HepG2 (cell line): ENCODE results near the gene AGFG1. TPM values are rescaled to one million over a fixed set of nuclear protein-coding genes. Genes with fewer than 3 reads are reported as not detected.

Experiments
- ATAC-seq: fragments of 200-7000 bp; cut with Tn5 transposase; 3 replicates; pipeline ENCODE4 v1.9.1; 2020; ENCODE audit warnings: mild to moderate bottlenecking, moderate library complexity
- BruUV-seq: library from RNA; stranded (reverse); fragments of 400-500 nt; replicated peaks from 2 replicates; lab custom pipeline; 2021; lab: Mats Ljungman, UMichigan
- CTCF ChIA-PET: fragments of 300-600 bp; formaldehyde crosslinking; extraction: SDS; loops from one replicate; lab custom pipeline; 2021; ENCODE audit warnings: low total read pairs, inconsistent platforms, low intra/inter-chr PET ratio; lab: Yijun Ruan, JAX
- POLR2A ChIA-PET: fragments of 350-600 bp; sonication (Branson Sonifier 250); formaldehyde crosslinking; loops from one replicate; lab custom pipeline; 2020; ENCODE audit warnings: antibody characterized with exemption, inconsistent platforms; lab: Yijun Ruan, JAX
- DNase-seq: peaks from one replicate; pipeline ENCODE4 v3.0.0-alpha.2; 2015; ENCODE audit warnings: low spot score
- FAIRE-seq: peaks from 3 replicates; lab custom pipeline; 2011; peaks lifted over from hg19 to GRCh38; lab: Jason Lieb, UNC
- H2AFZ ChIP-seq: one replicate; pipeline ENCODE4 v1.6.1; 2011; ENCODE audit warnings: low read length, inconsistent platforms
- H3K27ac ChIP-seq: fragments of 300-600 bp; 3 replicates; pipeline ENCODE4 v1.8.0; 2011; ENCODE audit warnings: mixed run types, mild to moderate bottlenecking, mixed read lengths, low read length, inconsistent platforms; ENCODE audit not compliant: insufficient read depth; ENCODE audit errors: extremely low read length
- H3K27me3 ChIP-seq, 2 experiments: fragments of 200-600 bp in 1 of 2; 2 replicates in 1 of 2; 3 replicates in 1 of 2; pipeline versions ENCODE4 v1.6.0 to v1.8.0; 2011; ENCODE audit warnings: low read length in 2 of 2, mild to moderate bottlenecking in 2 of 2, moderate library complexity in 2 of 2, inconsistent platforms in 1 of 2; ENCODE audit not compliant: insufficient read depth in 2 of 2, control insufficient read depth in 1 of 2
- H3K36me3 ChIP-seq, 2 experiments: fragments of 200-600 bp in 1 of 2; replicated peaks in 1 of 2; 2 replicates in 1 of 2; 3 replicates in 1 of 2; pipeline versions ENCODE4 v1.5.1 to v1.8.0; 2011; ENCODE audit warnings: low read length in 2 of 2, inconsistent platforms in 1 of 2; ENCODE audit not compliant: insufficient read depth in 2 of 2, control insufficient read depth in 1 of 2
- H3K4me1 ChIP-seq: 2 replicates; pipeline ENCODE4 v1.5.1; 2012; ENCODE audit warnings: low read length, inconsistent platforms; ENCODE audit not compliant: insufficient read depth
- H3K4me2 ChIP-seq: 2 replicates; pipeline ENCODE4 v1.6.0; 2011; ENCODE audit warnings: low read depth, low read length, inconsistent platforms
- H3K4me3 ChIP-seq, 3 experiments: fragments of 200-600 bp in 1 of 3; sonication (generic), shearing (Covaris generic) in 1 of 3; replicated peaks in 1 of 3; 2 replicates each; pipeline ENCODE4 v1.5.1; 2011 to 2016; ENCODE audit warnings: low read length in 3 of 3, inconsistent platforms in 2 of 3, low read depth in 2 of 3, mild to moderate bottlenecking in 2 of 3, control low read depth in 1 of 3, mixed read lengths in 1 of 3; ENCODE audit not compliant: insufficient read depth in 1 of 3
- H3K79me2 ChIP-seq: one replicate; pipeline ENCODE4 v1.6.1; 2011; ENCODE audit warnings: low read length, inconsistent platforms; ENCODE audit not compliant: insufficient read depth
- H3K9ac ChIP-seq: 2 replicates; pipeline ENCODE4 v1.6.0; 2011; ENCODE audit warnings: mild to moderate bottlenecking, low read depth, low read length, inconsistent platforms; ENCODE audit not compliant: insufficient read depth
- H3K9me3 ChIP-seq: 2 replicates; pipeline ENCODE4 v1.5.1; 2012; ENCODE audit warnings: mild to moderate bottlenecking, low read length
- H4K20me1 ChIP-seq: 2 replicates; pipeline ENCODE4 v1.6.0; 2011; ENCODE audit warnings: inconsistent platforms, mild to moderate bottlenecking, low read length, moderate library complexity; ENCODE audit not compliant: insufficient read depth
- FOSL2 ChIP-seq: sonication (generic); formaldehyde crosslinking; IDR thresholded peaks from 2 replicates; pipeline ENCODE4 v1.4.0; 2020; ENCODE audit warnings: missing genetic modification reagents
- GZF1 ChIP-seq: sonication (generic); formaldehyde crosslinking; IDR thresholded peaks from 2 replicates; pipeline ENCODE4 v1.5.1; 2020; ENCODE audit warnings: mild to moderate bottlenecking, missing genetic modification reagents
- KLF13 ChIP-seq: sonication (generic); formaldehyde crosslinking; IDR thresholded peaks from 2 replicates; pipeline ENCODE4 v1.4.0; 2020; ENCODE audit warnings: mild to moderate bottlenecking, missing genetic modification reagents
- NPAS2 ChIP-seq: sonication (generic); formaldehyde crosslinking; IDR thresholded peaks from 2 replicates; pipeline ENCODE4 v1.8.0; 2022; ENCODE audit warnings: mild to moderate bottlenecking, missing genetic modification reagents, borderline replicate concordance
- SKI ChIP-seq: fragments of 450-650 bp; IDR thresholded peaks from one replicate; pipeline ENCODE4 v1.6.1; 2018; ENCODE audit warnings: mild to moderate bottlenecking; ENCODE audit not compliant: partially characterized antibody
- ZBTB4 ChIP-seq: sonication (generic); formaldehyde crosslinking; IDR thresholded peaks from 2 replicates; pipeline ENCODE4 v1.4.0; 2020; ENCODE audit warnings: missing genetic modification reagents, mild to moderate bottlenecking, borderline replicate concordance
- ZNF292 ChIP-seq: sonication (generic); formaldehyde crosslinking; IDR thresholded peaks from 2 replicates; pipeline ENCODE4 v1.8.1; 2022; ENCODE audit warnings: mild to moderate bottlenecking, low read depth, missing genetic modification reagents, borderline replicate concordance
- ZNF414 ChIP-seq: sonication (generic); formaldehyde crosslinking; IDR thresholded peaks from 2 replicates; pipeline ENCODE4 v1.5.0; 2020; ENCODE audit warnings: missing genetic modification reagents
- ZNF546 ChIP-seq: sonication (generic); formaldehyde crosslinking; conservative IDR thresholded peaks from 2 replicates; pipeline ENCODE4 v1.8.1; 2023; ENCODE audit warnings: mild to moderate bottlenecking, missing genetic modification reagents
- ZNF616 ChIP-seq: sonication (generic); formaldehyde crosslinking; IDR thresholded peaks from 2 replicates; pipeline ENCODE4 v1.5.0; 2020; ENCODE audit warnings: low read depth, mild to moderate bottlenecking, missing genetic modification reagents
- ZNF709 ChIP-seq: sonication (generic); formaldehyde crosslinking; IDR thresholded peaks from 2 replicates; pipeline ENCODE4 v1.5.0; 2020; ENCODE audit warnings: mild to moderate bottlenecking, missing genetic modification reagents
- ZNF75D ChIP-seq: sonication (generic); formaldehyde crosslinking; IDR thresholded peaks from 2 replicates; pipeline ENCODE4 v1.8.1; 2023; ENCODE audit warnings: missing genetic modification reagents, mild to moderate bottlenecking, borderline replicate concordance
- ZNF841 ChIP-seq: sonication (generic); formaldehyde crosslinking; IDR thresholded peaks from 2 replicates; pipeline ENCODE4 v1.8.1; 2023; ENCODE audit warnings: missing genetic modification reagents, borderline replicate concordance
- WGBS: methylation state at CpG from one replicate; pipeline ENCODE4 v1.1.6; 2017; ENCODE audit warnings: low lambda C conversion rate; 5-methylcytosine and 5-hydroxymethylcytosine counted together
- in situ Hi-C: cut with HindIII; loops from 2 replicates; pipeline ENCODE4 v1.10.0; 2017; ENCODE audit warnings: low pct_unique_long_range_greater_than_20kb; ENCODE audit not compliant: extremely low pct_ligation_motif_present
- intact Hi-C: fragments of 100-400 bp; cut with micrococcal nuclease; formaldehyde crosslinking; loops from one replicate; pipeline ENCODE4 v1.10.0; 2022; ENCODE audit not compliant: unreplicated experiment
- polyA plus RNA-seq, 8 experiments: library from polyadenylated mRNA; depleted of rRNA in 3 of 8; stranded (reverse) in 7 of 8; unstranded in 1 of 8; fragments of >200 nt; fragmentation: Illumina TruSeq in 4 of 8; extraction: Trizol in 4 of 8; gene quantifications; 2 replicates each; pipeline versions ENCODE4 v1.2.1 to v1.2.3, GENCODE V29; 2011 to 2016; ENCODE audit warnings: low read depth in 4 of 8, missing spikeins in 1 of 8, mixed read lengths in 1 of 8; ENCODE audit not compliant: insufficient read depth in 1 of 8
- total RNA-seq, 5 experiments: library from RNA; depleted of rRNA; stranded (reverse); fragments of >200 nt; fragmentation: Illumina TruSeq; extraction: Trizol; gene quantifications; 2 replicates each; pipeline ENCODE4 v1.2.3, GENCODE V29; 2016; ENCODE audit warnings: low read depth in 1 of 5
- TF ChIP-seq, protein P1 (sequence below): sonication (generic); formaldehyde crosslinking; IDR thresholded peaks from 2 replicates; pipeline ENCODE4 v1.4.0; 2020; ENCODE audit warnings: mild to moderate bottlenecking, missing genetic modification reagents

AGFG1 gene
- total and polyA plus RNA-seq, 2 of the 13 experiments (the other 11 are each of a cell fraction or from before 2014, with no cell fraction given): 145 to 168 TPM

DNA sequence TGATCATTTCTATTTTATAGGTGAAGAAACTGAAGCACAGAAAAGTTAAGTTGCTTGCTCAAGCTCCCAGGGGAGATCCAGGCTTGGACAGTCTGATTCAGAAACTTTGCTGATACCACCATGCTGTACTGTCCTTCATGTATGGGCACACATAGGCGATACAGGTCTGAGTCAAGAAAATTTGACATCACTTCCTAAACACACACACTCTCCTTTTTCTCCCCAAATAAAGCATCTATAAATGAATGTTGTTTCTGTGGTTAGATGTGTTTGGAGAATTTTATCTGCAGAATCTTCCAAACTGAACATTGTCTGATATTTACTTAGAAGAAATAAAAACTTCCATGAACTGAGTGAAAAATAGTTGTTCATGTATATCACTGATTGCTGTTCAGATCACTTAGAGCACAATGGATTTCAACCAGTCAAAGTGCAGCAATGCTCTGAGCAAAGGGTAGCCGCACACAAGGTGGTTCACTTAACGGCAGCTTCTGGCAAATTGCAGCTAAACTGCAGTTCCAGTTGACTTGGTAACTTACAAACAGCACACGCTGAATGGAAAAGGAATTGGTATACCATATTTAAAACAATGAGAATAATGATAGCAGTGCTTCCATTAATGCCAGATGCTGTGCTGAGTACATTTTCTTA, 10.0 kb upstream of the AGFG1 start:
- Histone ChIP-seq H3K9ac (no peak overlapping the region), H3K36me3 (no peaks in the 10 kb centered on the region), H4K20me1 (no peaks in the 10 kb centered on the region), H3K27me3 (no peaks in the 10 kb centered on the region), H2AFZ (no peak overlapping the region), H3K27ac (no peak overlapping the region), H3K79me2 (no peaks in the 10 kb centered on the region), H3K9me3 (no peaks in the 10 kb centered on the region)
- intact Hi-C loops: no loop called here
- FAIRE-seq: no peak
- CTCF ChIA-PET: no interaction called here
- TF ChIP-seq ZNF414 (CRISPR knock-in tag): no peak
- no peak for TF ChIP-seq ZNF709
- TF ChIP-seq ZNF292 (CRISPR knock-in tag): no peak
- no peak for TF ChIP-seq ZNF841 (CRISPR knock-in tag)
- no peak for TF ChIP-seq FOSL2
- no peak for TF ChIP-seq ZNF616 (CRISPR knock-in tag)
- TF ChIP-seq ZNF546 (CRISPR knock-in tag): no peak
- no peak for TF ChIP-seq ZNF75D (CRISPR knock-in tag)
- no peak for TF ChIP-seq GZF1 (CRISPR knock-in tag)
- TF ChIP-seq, protein P1, sequence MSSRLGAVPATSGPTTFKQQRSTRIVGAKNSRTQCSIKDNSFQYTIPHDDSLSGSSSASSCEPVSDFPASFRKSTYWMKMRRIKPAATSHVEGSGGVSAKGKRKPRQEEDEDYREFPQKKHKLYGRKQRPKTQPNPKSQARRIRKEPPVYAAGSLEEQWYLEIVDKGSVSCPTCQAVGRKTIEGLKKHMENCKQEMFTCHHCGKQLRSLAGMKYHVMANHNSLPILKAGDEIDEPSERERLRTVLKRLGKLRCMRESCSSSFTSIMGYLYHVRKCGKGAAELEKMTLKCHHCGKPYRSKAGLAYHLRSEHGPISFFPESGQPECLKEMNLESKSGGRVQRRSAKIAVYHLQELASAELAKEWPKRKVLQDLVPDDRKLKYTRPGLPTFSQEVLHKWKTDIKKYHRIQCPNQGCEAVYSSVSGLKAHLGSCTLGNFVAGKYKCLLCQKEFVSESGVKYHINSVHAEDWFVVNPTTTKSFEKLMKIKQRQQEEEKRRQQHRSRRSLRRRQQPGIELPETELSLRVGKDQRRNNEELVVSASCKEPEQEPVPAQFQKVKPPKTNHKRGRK (CRISPR knock-in tag): no peak
- TF ChIP-seq SKI: no peak
- TF ChIP-seq NPAS2 (CRISPR knock-in tag): no peak
- TF ChIP-seq KLF13: no peak
- no peak for TF ChIP-seq ZBTB4 (CRISPR knock-in tag)
- TF ChIP-seq, all 625 proteins: peak for 0
- no peak for ATAC-seq
- no peak for DNase-seq
- H3K4me2 ChIP-seq: no peak overlapping the region
- peaks cover 55% of the 10 kb centered on the region for H3K4me1 ChIP-seq
- no peak overlapping the region for H3K4me3 ChIP-seq
- POLR2A ChIA-PET: no interaction called here
- BruUV-seq: no TSS peak
- in situ Hi-C loops: no loop called here
- 88% methylated on average over 4 of the region's 4 CpGs for WGBS
